CD4-positive, alpha-beta T cell treated with Interleukin-10 for 1 hour (primary cell): Measurements from ENCODE around the gene CCDC71L.
A peak's percentile ranks its signal among the peaks of the same experiment; 100 is the strongest.
"Not testable (repeated sequence)": the region's sequence is repeated elsewhere in the genome, so short reads cannot be mapped to it uniquely, and the experiment has no call there.

Experiments used
- DNase-seq: peaks from one replicate; pipeline ENCODE4 v3.0.0-alpha.2; 2020

Gene CCDC71L

DNA sequence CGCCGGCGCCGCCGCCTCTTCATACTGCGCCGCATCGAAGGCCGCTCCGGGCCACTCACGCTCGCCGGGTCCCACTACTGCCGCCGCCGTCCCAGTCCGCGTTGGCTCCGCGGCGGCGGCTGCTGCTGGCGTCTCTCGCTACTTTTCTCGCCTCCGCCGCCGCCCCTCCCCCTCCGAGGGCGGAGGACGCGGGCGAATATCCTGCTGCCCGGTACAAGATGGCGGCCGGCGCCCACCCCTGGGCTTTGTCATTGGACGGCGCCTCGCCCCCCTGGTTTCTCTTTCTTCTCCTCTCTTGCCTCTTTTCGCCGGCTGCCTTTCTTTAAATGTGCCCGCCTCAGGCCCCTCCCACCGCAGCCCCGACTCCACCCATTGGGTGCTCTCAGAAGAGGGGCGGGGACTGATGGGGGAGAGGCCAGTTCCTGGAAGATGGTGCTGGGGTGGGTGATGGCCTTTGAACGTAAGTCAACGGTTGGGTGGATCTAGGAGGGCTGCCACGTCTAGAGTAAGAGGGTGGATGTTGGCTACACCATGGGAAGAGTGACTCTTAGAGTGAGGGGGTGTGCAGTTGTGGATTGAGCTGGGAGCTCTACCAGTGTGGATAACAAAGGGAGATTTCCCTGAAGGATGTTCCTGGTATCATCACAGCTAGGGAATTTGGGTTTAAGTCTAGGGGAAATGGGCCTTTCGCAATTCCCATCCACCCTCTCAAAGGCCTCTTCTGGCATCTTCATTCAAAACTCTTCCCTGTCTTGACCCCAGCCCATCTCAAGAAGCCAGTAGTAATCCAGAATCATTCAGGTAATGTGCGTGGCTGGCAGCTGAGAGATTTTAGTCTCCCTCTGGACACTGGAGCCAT, at the start of gene CCDC71L:
CCDC71L (minus strand) TSS at position 297 of the 859 bp plus-strand sequence; CDS start at position 35, 262 bp downstream.
- peak; percentile 96 for DNase-seq

DNA sequence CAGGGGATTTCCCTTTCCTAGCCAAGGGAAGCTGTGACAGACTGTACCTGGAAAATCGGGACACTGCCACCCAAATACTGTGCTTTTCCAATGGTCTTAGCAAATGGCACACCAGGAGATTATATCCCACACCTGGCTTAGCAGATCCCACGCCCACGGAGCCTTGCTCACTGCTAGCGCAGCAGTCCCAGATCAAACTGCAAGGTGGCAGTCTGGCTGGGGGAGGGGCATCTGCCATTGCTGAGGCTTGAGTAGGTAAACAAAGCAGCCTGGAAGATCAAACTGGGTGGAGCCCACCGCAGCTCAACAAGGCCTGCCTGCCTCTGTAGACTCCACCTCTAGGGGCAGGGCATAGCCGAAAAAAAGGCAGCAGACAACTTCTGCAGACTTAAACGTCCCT, 48.6 kb upstream of the CCDC71L start:
- DNase-seq, result not testable (repeated sequence)

- DNase-seq, result peak; percentile 29
Measured at GRCh38 chr7:106704000-106704840, 43.3 kb upstream of the CCDC71L start.

GRCh38 chr7:106693677-106694353, 32.9 kb upstream of the CCDC71L start:
- DNase-seq, result no peak

DNA sequence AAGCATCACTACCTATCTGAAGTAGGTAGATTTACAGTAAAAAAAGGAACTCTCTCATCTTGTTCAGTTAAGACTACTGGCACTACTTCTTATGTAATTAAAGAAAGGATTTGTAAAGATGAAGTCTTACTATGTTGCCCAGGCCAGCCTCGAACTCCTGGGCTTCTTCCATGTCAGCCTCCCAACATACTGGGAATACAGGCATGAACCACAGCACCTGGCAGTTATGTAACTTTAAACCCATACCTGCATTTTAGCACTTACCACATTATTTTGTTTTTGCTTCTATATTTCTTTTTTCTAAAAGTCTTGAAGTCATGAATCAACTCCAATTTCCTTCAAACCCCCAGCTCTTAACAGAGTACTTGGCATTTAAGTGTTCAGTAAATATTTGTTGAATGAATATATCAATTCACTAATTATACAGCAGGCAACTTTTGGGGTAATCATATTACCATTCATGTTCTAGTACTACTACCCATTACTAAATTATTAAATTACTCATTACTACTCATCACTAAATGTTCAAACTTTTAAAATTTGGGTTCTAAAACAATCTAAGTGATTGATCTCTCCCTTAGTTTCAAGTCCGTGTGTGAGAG, 31.6 kb upstream of the CCDC71L start:
- DNase-seq, result no peak

DNA sequence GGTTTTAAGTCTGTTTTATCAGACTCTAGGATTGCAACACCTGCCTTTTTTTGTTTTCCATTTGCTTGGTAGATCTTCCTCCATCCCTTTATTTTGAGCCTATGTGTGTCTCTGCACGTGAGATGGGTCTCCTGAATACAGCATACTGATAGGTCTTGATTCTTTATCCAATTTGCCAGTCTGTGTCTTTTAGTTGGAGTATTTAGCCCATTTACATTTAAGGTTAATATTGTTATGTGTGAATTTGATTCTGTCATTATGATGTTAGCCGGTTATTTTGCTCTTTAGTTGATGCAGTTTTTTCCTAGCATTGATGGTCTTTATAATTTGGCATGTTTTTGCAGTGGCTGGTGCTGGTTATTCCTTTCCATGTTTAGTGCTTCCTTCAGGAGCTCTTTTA, 27.2 kb upstream of the CCDC71L start:
- DNase-seq, result not testable (repeated sequence)

- DNase-seq, result no peak
Measured at GRCh38 chr7:106683941-106684340, 23.0 kb upstream of the CCDC71L start.

DNA sequence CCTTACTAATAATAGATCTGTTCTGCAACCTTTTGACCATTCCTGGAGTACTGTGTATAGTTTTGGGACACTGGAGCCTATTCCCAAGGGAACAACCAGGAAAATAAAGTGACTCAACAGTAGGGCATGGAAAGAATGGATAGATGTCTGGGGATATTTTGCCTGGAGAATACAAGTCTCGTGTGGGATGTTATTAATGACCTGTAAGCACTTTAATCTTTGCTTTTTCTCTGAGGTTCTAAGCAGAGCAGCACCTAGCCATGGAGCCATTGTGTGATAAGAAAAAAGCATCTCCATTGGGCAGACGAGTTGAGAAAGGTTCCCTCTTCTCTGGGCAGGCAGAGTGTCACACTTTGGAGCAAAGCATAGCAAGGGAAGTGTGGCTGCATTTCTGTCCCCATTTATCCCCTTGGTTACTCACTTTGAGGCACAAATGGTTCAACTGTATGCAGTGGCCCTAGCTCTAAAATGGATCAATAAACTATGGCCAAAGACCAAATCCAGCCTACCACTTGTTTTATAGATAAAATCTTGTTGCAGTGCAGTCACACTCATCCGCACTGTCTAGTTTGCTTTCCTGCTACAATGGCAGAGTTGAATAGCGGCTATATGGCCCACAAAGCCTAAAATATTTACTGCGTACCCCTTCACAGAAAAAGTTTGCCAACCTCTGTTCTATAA, 21.0 kb upstream of the CCDC71L start:
- DNase-seq, result no peak

DNA sequence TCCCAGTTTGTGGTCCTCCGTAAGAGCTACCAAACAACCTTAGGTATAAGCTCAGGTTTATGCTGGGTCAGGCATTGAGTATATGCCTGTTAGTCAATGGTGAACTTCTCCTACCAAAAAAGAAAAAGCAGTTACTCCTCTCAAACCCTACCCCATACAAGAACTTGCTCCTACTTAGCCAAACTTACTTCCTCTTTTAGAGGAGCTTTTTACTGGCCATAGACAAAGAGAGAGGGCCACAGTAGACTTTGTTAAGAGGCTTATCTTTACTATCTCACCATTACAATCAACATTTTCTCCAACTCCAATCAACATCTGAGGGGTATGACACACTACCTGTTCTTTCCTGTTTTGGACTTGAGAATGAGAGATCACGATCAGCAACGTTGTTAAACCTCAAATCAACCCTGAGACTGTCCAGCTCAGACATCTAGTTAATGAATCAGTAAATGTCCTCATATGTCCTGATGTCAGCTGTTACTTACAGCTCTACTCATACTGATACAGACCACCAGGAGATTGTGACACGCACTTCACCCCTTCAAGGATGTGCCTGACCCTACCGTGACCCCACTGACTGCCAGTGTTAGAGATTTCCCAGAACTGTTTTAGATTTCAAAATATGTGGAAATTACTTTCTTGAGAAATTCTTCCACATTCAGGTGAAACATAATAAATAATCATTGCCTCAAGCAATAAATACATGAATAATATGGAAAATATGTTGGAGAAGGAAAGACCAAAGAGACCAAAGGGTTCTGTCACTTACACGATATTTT, 18.4 kb upstream of the CCDC71L start:
- DNase-seq, result no peak

DNA sequence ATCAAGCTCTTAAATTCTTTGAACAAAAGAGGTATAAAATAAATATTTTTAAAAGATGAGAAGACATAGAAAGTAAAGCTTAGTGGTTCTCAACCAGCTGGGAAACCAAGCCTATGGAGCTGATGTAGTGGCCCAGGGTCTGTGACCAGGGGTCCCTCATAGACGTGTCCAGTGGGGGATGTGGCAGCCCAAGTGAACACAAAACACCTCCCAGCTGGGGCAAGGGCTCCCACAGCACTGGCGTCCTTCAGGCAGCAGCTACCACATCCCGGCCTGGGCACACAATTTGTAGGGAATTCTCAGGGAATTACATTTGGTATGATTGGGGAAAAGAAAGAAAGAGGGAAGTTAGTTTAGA, 17.8 kb upstream of the CCDC71L start:
- no peak for DNase-seq

- DNase-seq, result not testable (repeated sequence)
Measured at GRCh38 chr7:106676506-106676905, 15.5 kb upstream of the CCDC71L start.

DNA sequence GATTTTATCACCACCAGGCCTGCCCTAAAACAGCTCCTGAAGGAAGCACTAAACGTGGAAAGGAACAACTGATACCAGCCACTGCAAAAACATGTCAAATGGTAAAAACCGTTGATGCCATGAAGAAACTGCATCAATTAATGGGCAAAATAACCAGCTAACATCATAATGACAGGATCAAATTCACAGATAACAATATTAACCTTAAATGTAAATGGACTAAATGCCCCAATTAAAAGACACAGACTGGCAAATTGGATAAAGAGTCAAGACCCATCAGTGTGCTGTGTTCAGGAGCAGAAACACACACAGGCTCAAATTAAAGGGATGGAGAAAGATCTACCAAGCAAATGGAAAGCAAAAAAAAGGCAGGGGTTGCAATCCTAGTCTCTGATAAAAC, 12.7 kb upstream of the CCDC71L start:
- DNase-seq, result not testable (repeated sequence)

DNA sequence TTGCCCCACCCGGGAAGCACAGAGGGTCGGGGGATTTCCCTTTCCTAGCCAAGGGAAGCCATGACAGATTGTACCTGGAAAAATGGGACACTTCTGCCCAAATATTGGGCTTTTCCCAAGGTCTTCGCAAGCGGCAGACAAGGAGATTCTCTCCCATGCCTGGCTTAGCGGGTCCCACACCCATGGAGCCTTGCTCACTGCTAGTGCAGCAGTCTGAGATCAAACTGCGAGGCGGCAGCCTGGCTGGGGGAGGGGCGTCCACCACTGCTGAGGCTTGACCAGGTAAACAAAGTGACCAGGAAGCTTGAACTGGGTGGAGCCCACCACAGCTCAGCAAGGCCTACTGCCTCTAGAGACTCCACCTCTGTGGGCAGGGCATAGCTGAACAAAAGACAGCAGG, 11.0 kb upstream of the CCDC71L start:
- DNase-seq, result not testable (repeated sequence)

DNA sequence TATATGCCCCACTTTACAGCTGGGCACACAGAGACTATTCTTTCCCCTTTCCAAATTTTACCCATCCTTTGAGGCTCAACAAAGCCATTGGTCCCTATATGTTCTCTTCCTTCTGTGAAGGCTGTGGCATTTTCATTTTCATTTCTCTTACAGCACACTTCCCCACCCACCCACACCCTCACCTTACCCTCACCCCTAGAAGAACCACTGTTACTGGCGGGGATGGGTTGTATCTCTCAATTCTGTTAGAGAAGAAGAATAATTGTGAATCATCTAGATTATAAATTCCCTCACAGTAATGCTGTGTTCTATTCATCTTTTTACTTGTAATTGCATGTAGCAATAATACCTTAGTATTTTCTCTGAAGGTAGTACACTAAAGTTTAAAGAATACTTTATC, 10.2 kb upstream of the CCDC71L start:
- DNase-seq, result no peak

DNA sequence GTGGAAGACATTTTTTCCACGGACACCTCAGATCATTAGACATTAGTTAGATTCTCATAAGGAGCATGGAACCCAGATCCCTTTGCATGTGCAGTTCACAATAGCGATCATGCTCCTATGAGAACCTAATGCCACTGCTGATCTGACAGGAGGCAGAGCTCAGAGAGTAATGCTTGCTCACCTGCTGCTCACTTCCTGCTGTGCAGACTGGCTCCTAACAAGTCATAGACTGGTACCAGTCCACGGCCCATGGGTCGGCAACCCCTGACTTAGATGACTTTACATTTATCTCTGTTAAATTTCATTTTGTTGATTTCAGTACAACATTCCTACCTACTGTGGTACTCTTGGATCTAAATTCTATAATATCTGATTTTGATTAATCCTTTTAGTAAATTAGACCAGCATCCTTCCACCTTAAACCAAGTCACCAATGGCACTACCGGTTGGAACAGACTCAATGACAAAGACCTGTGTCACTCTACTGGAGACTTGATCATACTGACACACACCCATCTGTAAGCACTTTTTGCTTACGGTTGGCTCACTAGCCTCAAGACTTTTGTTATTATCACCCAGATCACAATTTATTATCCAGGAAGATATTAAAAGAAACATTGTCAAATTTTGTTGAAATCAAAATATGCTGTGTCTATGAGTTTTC, 8.0 kb upstream of the CCDC71L start:
- DNase-seq, result no peak

DNA sequence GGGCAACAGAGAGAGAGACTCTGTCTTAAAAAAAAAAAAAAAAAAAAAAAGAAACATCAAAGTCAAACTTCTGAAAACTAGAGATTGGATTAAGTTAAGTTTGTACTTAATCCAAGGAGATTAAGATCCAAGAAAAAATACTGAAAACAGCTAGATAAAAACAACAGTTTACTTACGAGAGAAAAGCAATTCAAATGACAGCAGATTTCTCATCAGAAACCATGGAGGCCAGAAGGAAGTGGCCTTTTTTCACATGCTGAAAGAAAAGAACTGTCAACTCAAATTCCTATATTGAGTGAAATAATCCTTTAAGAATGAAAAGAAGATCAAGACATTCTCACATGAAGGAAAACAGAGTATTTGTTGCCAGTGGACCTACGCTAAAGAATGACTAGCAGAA, 5.4 kb upstream of the CCDC71L start:
- no peak for DNase-seq

DNA sequence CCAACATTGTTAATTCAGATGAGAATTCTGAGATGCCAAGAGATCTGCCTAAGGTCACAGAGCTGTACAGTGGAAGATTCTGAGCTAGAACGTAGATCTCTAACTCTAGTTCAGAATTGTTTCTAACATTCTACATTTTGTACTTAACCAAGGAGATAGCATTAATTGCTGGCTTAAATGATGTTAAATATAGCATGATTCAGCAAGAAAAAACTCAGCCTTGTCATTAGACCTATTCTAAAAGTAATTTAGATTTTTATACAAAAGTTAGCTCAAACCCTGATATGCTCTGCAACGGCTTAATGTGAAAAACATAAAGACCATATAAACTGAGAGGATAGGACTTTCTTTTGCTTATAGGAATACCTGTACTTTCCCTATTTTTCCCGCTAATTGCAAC, 3.4 kb upstream of the CCDC71L start:
- no peak for DNase-seq

GRCh38 chr7:106659963-106660861, 746 bp downstream of the CCDC71L start:
- DNase-seq, result peak; percentile 83

- no peak for DNase-seq
Measured at GRCh38 chr7:106659166-106659962, 1.6 kb downstream of the CCDC71L start.
